A673 (cell line): Measurements from ENCODE around the gene PIAS4. TPM values are rescaled to one million over a fixed set of nuclear protein-coding genes. Genes with fewer than 3 reads are reported as not detected.

Experiments
- BruUV-seq: library from RNA; stranded (reverse); fragments of 400-500 nt; replicated peaks from 2 replicates; lab custom pipeline; 2021; lab: Mats Ljungman, UMichigan
- CTCF ChIA-PET: fragments of 300-600 bp; sonication (Branson Sonifier 250); formaldehyde crosslinking; loops from one replicate; lab custom pipeline; 2022; ENCODE audit warnings: antibody characterized with exemption; lab: Charles Lee
- POLR2A ChIA-PET: fragments of 300-600 bp; sonication (Branson Sonifier 250); formaldehyde crosslinking; loops from one replicate; lab custom pipeline; 2022; ENCODE audit warnings: antibody characterized with exemption; ENCODE audit not compliant: low non-redundant PET; lab: Charles Lee
- DNase-seq: peaks from one replicate; pipeline ENCODE4 v3.0.0-alpha.2; 2015; ENCODE audit warnings: low spot score
- H3K27ac ChIP-seq: fragments of 200-600 bp; sonication (generic); 2 replicates; pipeline ENCODE4 v1.5.1; 2016; ENCODE audit warnings: mixed run types, low read depth, mild to moderate bottlenecking, mixed read lengths, antibody characterized with exemption, low read length; ENCODE audit not compliant: poor library complexity, severe bottlenecking
- H3K27me3 ChIP-seq: fragments of 200-600 bp; sonication (generic); replicated peaks from 2 replicates; pipeline ENCODE4 v1.6.1; 2017; ENCODE audit warnings: mixed run types, low read depth, mild to moderate bottlenecking, mixed read lengths, antibody characterized with exemption, low read length; ENCODE audit not compliant: insufficient read depth, poor library complexity
- H3K36me3 ChIP-seq: fragments of 200-600 bp; sonication (generic); 2 replicates; pipeline ENCODE4 v1.6.1; 2016; ENCODE audit warnings: mixed run types, mild to moderate bottlenecking, mixed read lengths, antibody characterized with exemption, low read length; ENCODE audit not compliant: insufficient read depth, poor library complexity, severe bottlenecking
- H3K4me1 ChIP-seq: fragments of 200-600 bp; sonication (generic); 2 replicates; pipeline ENCODE4 v1.6.1; 2017; ENCODE audit warnings: mixed run types, mild to moderate bottlenecking, mixed read lengths, antibody characterized with exemption, low read length; ENCODE audit not compliant: insufficient read depth, poor library complexity, severe bottlenecking
- H3K4me3 ChIP-seq: fragments of 200-600 bp; sonication (generic); 2 replicates; pipeline ENCODE4 v1.5.1; 2016; ENCODE audit warnings: low read depth, mixed run types, mild to moderate bottlenecking, mixed read lengths, low read length; ENCODE audit not compliant: poor library complexity, severe bottlenecking
- H3K9me3 ChIP-seq: fragments of 200-600 bp; sonication (generic); 2 replicates; pipeline ENCODE4 v1.6.1; 2016; ENCODE audit warnings: mixed run types, low read depth, mild to moderate bottlenecking, mixed read lengths, antibody characterized with exemption, low read length; ENCODE audit not compliant: poor library complexity, severe bottlenecking
- EZH2 ChIP-seq: fragments of 200-600 bp; sonication (generic); IDR thresholded peaks from 2 replicates; pipeline ENCODE4 v1.6.1; 2017; ENCODE audit warnings: borderline replicate concordance, low read depth, mild to moderate bottlenecking, mixed read lengths, antibody characterized with exemption, low read length; ENCODE audit not compliant: poor library complexity, severe bottlenecking
- intact Hi-C: fragments of 100-400 bp; cut with micrococcal nuclease; formaldehyde crosslinking; loops from one replicate; pipeline ENCODE4 v1.10.0; 2022; ENCODE audit not compliant: unreplicated experiment
- total RNA-seq: library from RNA; stranded (reverse); gene quantifications from 2 replicates; pipeline ENCODE4 v1.2.3, GENCODE V29; 2021
- TF ChIP-seq, protein P1 (sequence below): fragments of 300-800, 200-600 bp; sonication (generic); conservative IDR thresholded peaks from 2 replicates; pipeline ENCODE4 v1.5.1; 2017; ENCODE audit warnings: low read depth, mild to moderate bottlenecking, antibody characterized with exemption, low read length, moderate library complexity, mixed read lengths

Gene PIAS4
- total RNA-seq, 1 experiment from 2014 or later, result 59.1 TPM

DNA sequence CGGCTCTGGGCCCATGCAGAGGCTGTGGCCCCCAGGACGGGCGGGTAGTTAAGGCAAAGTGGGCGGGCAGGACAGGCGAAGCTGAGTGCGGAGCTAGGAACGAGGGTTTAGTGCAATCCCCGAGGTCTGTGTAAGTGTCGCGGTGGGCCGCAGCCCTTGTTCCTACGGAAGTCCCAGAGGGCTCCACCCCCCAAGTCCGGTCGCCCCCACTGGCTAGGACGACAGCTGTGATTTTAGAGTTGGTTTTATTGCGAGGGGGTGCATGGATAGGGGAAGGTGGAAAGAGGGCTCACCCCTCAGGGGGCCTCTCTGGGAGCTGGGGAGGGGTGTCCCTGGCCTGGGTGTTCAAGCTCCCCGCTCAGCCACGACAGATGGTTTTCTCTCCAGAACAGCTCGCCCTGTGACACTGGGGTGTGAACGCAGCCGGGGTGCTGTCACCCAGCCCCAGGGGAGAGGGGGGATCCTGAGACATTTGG, 37.5 kb downstream of the PIAS4 start:
- no peak for DNase-seq
- TF ChIP-seq, protein P1, sequence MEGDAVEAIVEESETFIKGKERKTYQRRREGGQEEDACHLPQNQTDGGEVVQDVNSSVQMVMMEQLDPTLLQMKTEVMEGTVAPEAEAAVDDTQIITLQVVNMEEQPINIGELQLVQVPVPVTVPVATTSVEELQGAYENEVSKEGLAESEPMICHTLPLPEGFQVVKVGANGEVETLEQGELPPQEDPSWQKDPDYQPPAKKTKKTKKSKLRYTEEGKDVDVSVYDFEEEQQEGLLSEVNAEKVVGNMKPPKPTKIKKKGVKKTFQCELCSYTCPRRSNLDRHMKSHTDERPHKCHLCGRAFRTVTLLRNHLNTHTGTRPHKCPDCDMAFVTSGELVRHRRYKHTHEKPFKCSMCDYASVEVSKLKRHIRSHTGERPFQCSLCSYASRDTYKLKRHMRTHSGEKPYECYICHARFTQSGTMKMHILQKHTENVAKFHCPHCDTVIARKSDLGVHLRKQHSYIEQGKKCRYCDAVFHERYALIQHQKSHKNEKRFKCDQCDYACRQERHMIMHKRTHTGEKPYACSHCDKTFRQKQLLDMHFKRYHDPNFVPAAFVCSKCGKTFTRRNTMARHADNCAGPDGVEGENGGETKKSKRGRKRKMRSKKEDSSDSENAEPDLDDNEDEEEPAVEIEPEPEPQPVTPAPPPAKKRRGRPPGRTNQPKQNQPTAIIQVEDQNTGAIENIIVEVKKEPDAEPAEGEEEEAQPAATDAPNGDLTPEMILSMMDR, result no peak
- TF ChIP-seq EZH2, result no peak
- Histone ChIP-seq H3K4me3 (no peak overlapping the region), H3K27ac (no peak overlapping the region), H3K27me3 (no peaks in the 10 kb centered on the region), H3K36me3 (peaks cover 6% of the 10 kb centered on the region), H3K9me3 (no peaks in the 10 kb centered on the region), H3K4me1 (no peaks in the 10 kb centered on the region)
- CTCF ChIA-PET, result interaction anchor here (0.5 kb wide), 1 partner anchor 193 kb away, joined by 3 read pairs; no protein-coding TSS in a partner anchor
- BruUV-seq, result no TSS peak
- POLR2A ChIA-PET, result no interaction called here
- intact Hi-C loops, result no loop called here

DNA sequence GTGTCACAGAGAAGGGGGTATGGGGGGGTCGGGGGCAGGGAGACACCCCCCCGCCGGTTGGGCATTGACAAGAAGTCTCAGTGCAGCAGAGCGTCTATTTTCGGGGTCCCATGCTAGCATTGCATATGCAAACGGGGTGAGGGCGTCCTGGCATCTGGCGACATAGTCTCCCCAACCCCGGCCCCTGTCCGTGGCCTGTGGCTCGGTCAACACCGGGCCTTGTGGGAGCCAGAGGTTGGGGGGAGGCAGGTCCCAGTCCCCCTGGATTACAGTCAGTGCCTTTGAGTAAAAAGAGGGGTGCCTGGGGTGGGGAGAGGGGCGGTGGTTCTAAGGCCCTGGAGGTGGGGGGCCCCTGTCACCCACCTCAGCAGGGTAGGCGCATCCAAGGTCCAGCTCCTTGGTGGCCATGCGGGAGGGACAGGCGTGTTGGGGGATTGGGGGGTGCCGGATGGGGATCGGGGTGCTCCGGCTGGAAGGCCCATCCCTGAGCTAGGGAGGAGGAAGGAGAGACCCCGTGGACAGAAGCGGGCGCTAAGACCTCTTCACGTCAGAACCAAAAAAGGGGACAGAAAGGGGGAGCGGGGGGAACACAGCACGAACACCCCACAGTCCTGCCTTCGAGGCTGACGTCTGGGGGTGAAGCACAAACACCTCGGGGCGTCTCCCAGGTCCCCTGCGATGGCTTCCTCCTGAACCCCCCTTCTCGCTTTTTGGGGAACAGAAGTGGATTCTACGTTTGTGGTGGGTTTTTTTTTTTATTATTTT, 38.2 kb downstream of the PIAS4 start:
- intact Hi-C loops, result no loop called here
- ChIA-PET CTCF (no interaction called here), POLR2A (no interaction called here)
- Histone ChIP-seq H3K9me3 (no peaks in the 10 kb centered on the region), H3K36me3 (peaks cover 6% of the 10 kb centered on the region), H3K27me3 (no peaks in the 10 kb centered on the region), H3K4me3 (no peak overlapping the region), H3K27ac (no peak overlapping the region), H3K4me1 (no peaks in the 10 kb centered on the region)
- no peak for DNase-seq
- no peak for TF ChIP-seq EZH2
- TF ChIP-seq, protein P1, result no peak
- BruUV-seq, result no TSS peak

DNA sequence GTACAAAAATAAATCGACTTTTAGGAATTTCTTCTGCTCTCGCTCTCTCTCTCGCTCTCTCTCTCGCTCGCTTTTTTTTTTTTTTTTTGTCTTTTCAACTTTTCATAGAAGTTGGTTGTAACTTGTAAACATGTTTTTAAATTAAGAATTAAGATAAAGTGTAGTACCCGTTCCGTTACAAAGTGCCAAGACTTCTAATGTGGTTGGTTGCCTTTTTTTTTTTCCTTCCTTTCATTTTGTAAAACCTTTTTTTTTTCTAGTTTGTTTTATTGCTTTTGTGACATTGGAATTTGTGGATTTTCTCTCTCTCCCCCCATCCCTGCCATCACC, 38.8 kb downstream of the PIAS4 start:
- no peak for DNase-seq
- TF ChIP-seq EZH2, result no peak
- TF ChIP-seq, protein P1, result no peak
- Histone ChIP-seq H3K27me3 (no peaks in the 10 kb centered on the region), H3K9me3 (no peaks in the 10 kb centered on the region), H3K4me3 (no peak overlapping the region), H3K27ac (no peak overlapping the region), H3K36me3 (peaks cover 10% of the 10 kb centered on the region), H3K4me1 (no peaks in the 10 kb centered on the region)
- BruUV-seq, result TSS peak; percentile 38
- ChIA-PET CTCF (no interaction called here), POLR2A (no interaction called here)
- intact Hi-C loops, result no loop called here
